Tibial nerve (tissue), 4 donors: Measurements from ENCODE around the gene OFD1. TPM values are rescaled to one million over a fixed set of nuclear protein-coding genes. Genes with fewer than 3 reads are reported as not detected.

ENCODE experiments used
- DNase-seq, 2 donors: peaks; one replicate each; pipeline ENCODE4 v3.0.0-alpha.2; 2019; ENCODE audit warnings: low spot score in 2 of 2
- H3K27ac ChIP-seq, 4 donors: fragments of 200-600 bp; sonication (generic) in 3 of 4; one replicate each; pipeline ENCODE4 v1.5.1; 2017 to 2019; ENCODE audit warnings: mild to moderate bottlenecking in 1 of 4
- H3K27me3 ChIP-seq, 2 donors: fragments of 200-600 bp; sonication (generic) in 1 of 2; one replicate each; pipeline versions ENCODE4 v1.5.1 to v1.6.0; 2017 to 2019
- H3K36me3 ChIP-seq, 3 donors: fragments of 200-600 bp; sonication (generic); one replicate each; pipeline ENCODE4 v1.5.1; 2018 to 2019
- H3K4me1 ChIP-seq, 4 donors: fragments of 200-600 bp; sonication (generic) in 3 of 4; one replicate each; pipeline ENCODE4 v1.5.1; 2017 to 2019
- H3K4me3 ChIP-seq, 4 donors: fragments of 200-600 bp; sonication (generic) in 3 of 4; one replicate each; pipeline ENCODE4 v1.5.1; 2017 to 2019; ENCODE audit warnings: mild to moderate bottlenecking in 1 of 4, moderate library complexity in 1 of 4
- H3K9me3 ChIP-seq, 4 donors: fragments of 200-600 bp; sonication (generic) in 3 of 4; one replicate each; pipeline ENCODE4 v1.5.1; 2017 to 2019
- CTCF ChIP-seq, 5 experiments: fragments of 200-600 bp in 3 of 5; fragments of 450-650 bp in 2 of 5; sonication (generic) in 3 of 5; IDR thresholded peaks; one replicate each; pipeline ENCODE4 v1.5.1; 2016 to 2019; ENCODE audit warnings: antibody characterized with exemption in 5 of 5, mild to moderate bottlenecking in 3 of 5, moderate library complexity in 2 of 5
- EP300 ChIP-seq, 2 donors: sonication (generic); formaldehyde crosslinking; IDR thresholded peaks; one replicate each; pipeline ENCODE4 v1.6.1; 2017; ENCODE audit warnings: antibody characterized with exemption in 2 of 2, mild to moderate bottlenecking in 1 of 2
- POLR2A ChIP-seq, 2 donors: fragments of 450-650 bp; IDR thresholded peaks; one replicate each; pipeline ENCODE4 v1.6.1; 2017; ENCODE audit warnings: antibody characterized with exemption in 2 of 2, mild to moderate bottlenecking in 2 of 2, moderate library complexity in 2 of 2
- WGBS, 2 donors: methylation state at CpG; one replicate each; pipeline ENCODE4 v1.1.5; 2018; 5-methylcytosine and 5-hydroxymethylcytosine counted together
- total RNA-seq, 4 donors: library from RNA; depleted of rRNA; stranded (reverse); fragments of >200 nt; gene quantifications; one replicate each; pipeline ENCODE4 v1.1.0, GENCODE V29; 2016

The OFD1 gene
- total RNA-seq, 4 donors from 2014 or later: 14.7 to 38.1 (median 31.3) TPM

- H3K4me1 ChIP-seq: peaks cover 0 to 20% (median 3%) of the 10 kb centered on the region in 4 donors
- peaks cover 0 to 18% (median 0%) of the 10 kb centered on the region in 3 donors for H3K36me3 ChIP-seq
- H3K9me3 ChIP-seq: no peaks in the 10 kb centered on the region
- peak overlapping the region; percentile 7 to 79 (median 60) for H3K27ac ChIP-seq
- no peak for TF ChIP-seq CTCF (IDR thresholded peaks at IDR 0.05)
- no peak for TF ChIP-seq EP300 (IDR thresholded peaks at IDR 0.05)
- TF ChIP-seq POLR2A (IDR thresholded peaks at IDR 0.05): no peak
- DNase-seq: no peak
- 38 to 40% methylated on average over 7 of the region's 7 CpGs for WGBS, 2 donors
- H3K4me3 ChIP-seq: peak overlapping the region in 1 of 4 donors; percentile 5
- no peaks in the 10 kb centered on the region for H3K27me3 ChIP-seq
Observed at GRCh38 chrX:13764281-13764680, 29.7 kb downstream of the OFD1 start.

GRCh38 chrX:13764765-13765164, 30.2 kb downstream of the OFD1 start:
- no peaks in the 10 kb centered on the region for H3K27me3 ChIP-seq
- TF ChIP-seq CTCF (IDR thresholded peaks at IDR 0.05): peak in 2 of 5 experiments; percentile 23 to 27
- TF ChIP-seq POLR2A (IDR thresholded peaks at IDR 0.05): no peak
- 23 to 50% methylated on average over 6 of the region's 6 CpGs for WGBS, 2 donors
- no peaks in the 10 kb centered on the region for H3K9me3 ChIP-seq
- peak overlapping the region; percentile 7 to 79 (median 60) for H3K27ac ChIP-seq
- no peak overlapping the region for H3K4me3 ChIP-seq
- no peak for DNase-seq
- peaks cover 0 to 20% (median 3%) of the 10 kb centered on the region in 4 donors for H3K4me1 ChIP-seq
- peaks cover 0 to 23% (median 0%) of the 10 kb centered on the region in 3 donors for H3K36me3 ChIP-seq

DNA sequence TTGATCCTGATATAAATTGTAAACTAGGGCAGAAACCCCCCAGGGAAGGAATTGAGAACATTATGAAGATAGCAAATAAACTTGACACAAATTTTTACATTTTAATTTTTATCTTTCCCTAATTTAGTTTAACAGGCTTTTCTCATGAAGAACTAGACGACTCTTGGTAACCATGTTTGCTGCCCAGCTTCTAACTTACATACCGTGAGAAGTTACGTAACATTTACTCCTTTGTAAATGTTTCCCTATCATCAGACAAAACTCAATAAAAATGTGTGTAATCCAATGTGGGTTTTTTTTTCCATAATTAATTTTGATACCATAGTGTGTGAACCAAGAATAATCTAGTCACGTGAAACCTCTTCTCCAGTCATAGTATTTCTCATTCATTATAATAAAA, 34.4 kb downstream of the OFD1 start:
- Histone ChIP-seq H3K27me3 (no peaks in the 10 kb centered on the region), H3K4me3 (no peak overlapping the region), H3K36me3 (peaks cover 0 to 14% (median 0%) of the 10 kb centered on the region in 3 donors), H3K27ac (no peak overlapping the region), H3K9me3 (no peaks in the 10 kb centered on the region), H3K4me1 (peaks cover 0 to 16% (median 3%) of the 10 kb centered on the region in 4 donors)
- DNase-seq: no peak
- WGBS, 2 donors: 88% methylated on average over 4 of the region's 4 CpGs
- TF ChIP-seq CTCF (IDR thresholded peaks at IDR 0.05): no peak
- no peak for TF ChIP-seq EP300 (IDR thresholded peaks at IDR 0.05)
- no peak for TF ChIP-seq POLR2A (IDR thresholded peaks at IDR 0.05)

- no peak overlapping the region for H3K4me3 ChIP-seq
- no peak for DNase-seq
- TF ChIP-seq CTCF (IDR thresholded peaks at IDR 0.05): no peak
- no peak for TF ChIP-seq EP300 (IDR thresholded peaks at IDR 0.05)
- no peak for TF ChIP-seq POLR2A (IDR thresholded peaks at IDR 0.05)
- no peaks in the 10 kb centered on the region for H3K9me3 ChIP-seq
- 92 to 95% methylated on average over 3 of the region's 3 CpGs for WGBS, 2 donors
- peaks cover 0 to 6% (median 3%) of the 10 kb centered on the region in 4 donors for H3K4me1 ChIP-seq
- peaks cover 0 to 20% (median 0%) of the 10 kb centered on the region in 3 donors for H3K36me3 ChIP-seq
- H3K27me3 ChIP-seq: no peaks in the 10 kb centered on the region
- H3K27ac ChIP-seq: no peak overlapping the region
Observed at GRCh38 chrX:13770013-13770535, 35.5 kb downstream of the OFD1 start.

GRCh38 chrX:13774696-13775095, 40.1 kb downstream of the OFD1 start:
- Histone ChIP-seq H3K27me3 (no peaks in the 10 kb centered on the region), H3K27ac (no peak overlapping the region), H3K36me3 (peaks cover 0 to 22% (median 0%) of the 10 kb centered on the region in 3 donors), H3K9me3 (no peaks in the 10 kb centered on the region), H3K4me1 (peaks cover 0 to 6% (median 0%) of the 10 kb centered on the region in 4 donors), H3K4me3 (no peak overlapping the region)
- 74 to 88% methylated on average over 2 of the region's 2 CpGs for WGBS, 2 donors
- DNase-seq: no peak
- TF ChIP-seq EP300 (IDR thresholded peaks at IDR 0.05): no peak
- no peak for TF ChIP-seq POLR2A (IDR thresholded peaks at IDR 0.05)
- no peak for TF ChIP-seq CTCF (IDR thresholded peaks at IDR 0.05)
